HepG2 (cell line): ENCODE data around the gene PFDN1. TPM values are rescaled to one million over a fixed set of nuclear protein-coding genes. Genes with fewer than 3 reads are reported as not detected.

Experiments used
- AHDC1 ChIP-seq: sonication (generic); formaldehyde crosslinking; IDR thresholded peaks from 2 replicates; pipeline ENCODE4 v1.5.1; 2020; ENCODE audit warnings: mild to moderate bottlenecking, missing genetic modification reagents, borderline replicate concordance
- ASH2L ChIP-seq: fragments of 300-600, 200-600 bp; sonication (generic); IDR thresholded peaks from 2 replicates; pipeline ENCODE4 v1.7.0; 2017; ENCODE audit warnings: low read depth, mild to moderate bottlenecking, moderate library complexity, mixed read lengths, low read length; ENCODE audit not compliant: insufficient read length
- ATF1 ChIP-seq: IDR thresholded peaks from 2 replicates; pipeline ENCODE4 v1.6.1; 2016; ENCODE audit warnings: mild to moderate bottlenecking, control low read depth
- BORCS8-MEF2B ChIP-seq: sonication (generic); formaldehyde crosslinking; IDR thresholded peaks from 2 replicates; pipeline ENCODE4 v1.8.0; 2022; ENCODE audit warnings: mild to moderate bottlenecking, missing genetic modification reagents
- CREM ChIP-seq, 2 experiments: sonication (generic) in 1 of 2; formaldehyde crosslinking in 1 of 2; IDR thresholded peaks; 2 replicates each; pipeline versions ENCODE4 v1.4.0 to v1.6.1; 2016 to 2020; ENCODE audit warnings: antibody characterized with exemption in 1 of 2, mild to moderate bottlenecking in 1 of 2, missing genetic modification reagents in 1 of 2
- HMGXB3 ChIP-seq: sonication (generic); formaldehyde crosslinking; IDR thresholded peaks from 2 replicates; pipeline ENCODE4 v1.4.0; 2020; ENCODE audit warnings: missing genetic modification reagents, borderline replicate concordance
- HNF4A ChIP-seq: sonication (generic); formaldehyde crosslinking; IDR thresholded peaks from 2 replicates; pipeline ENCODE4 v1.4.0; 2020; ENCODE audit warnings: missing genetic modification reagents
- IKZF4 ChIP-seq: sonication (generic); formaldehyde crosslinking; IDR thresholded peaks from 2 replicates; pipeline ENCODE4 v1.5.1; 2020; ENCODE audit warnings: borderline replicate concordance, mild to moderate bottlenecking, low read depth, missing genetic modification reagents; ENCODE audit errors: not compliant biosample characterization
- NPAS2 ChIP-seq: sonication (generic); formaldehyde crosslinking; IDR thresholded peaks from 2 replicates; pipeline ENCODE4 v1.8.0; 2022; ENCODE audit warnings: mild to moderate bottlenecking, missing genetic modification reagents, borderline replicate concordance
- SIX4 ChIP-seq: sonication (generic); formaldehyde crosslinking; IDR thresholded peaks from 2 replicates; pipeline ENCODE4 v1.4.0; 2020; ENCODE audit warnings: missing genetic modification reagents
- SNAI1 ChIP-seq: sonication (generic); formaldehyde crosslinking; IDR thresholded peaks from 2 replicates; pipeline ENCODE4 v1.5.0; 2020; ENCODE audit warnings: mild to moderate bottlenecking, missing genetic modification reagents, borderline replicate concordance
- TBX2 ChIP-seq: sonication (generic); formaldehyde crosslinking; IDR thresholded peaks from 2 replicates; pipeline ENCODE4 v1.5.0; 2020; ENCODE audit warnings: missing genetic modification reagents, mild to moderate bottlenecking, borderline replicate concordance
- ZKSCAN5 ChIP-seq: sonication (generic); formaldehyde crosslinking; IDR thresholded peaks from 2 replicates; pipeline ENCODE4 v1.5.1; 2020; ENCODE audit warnings: mild to moderate bottlenecking, missing genetic modification reagents
- ZNF101 ChIP-seq: sonication (generic); formaldehyde crosslinking; IDR thresholded peaks from 2 replicates; pipeline ENCODE4 v1.4.0; 2020; ENCODE audit warnings: mild to moderate bottlenecking, low read depth, missing genetic modification reagents, borderline replicate concordance
- ZNF652 ChIP-seq: IDR thresholded peaks from 2 replicates; pipeline ENCODE4 v1.6.1; 2016; ENCODE audit warnings: low read depth, borderline replicate concordance
- ZNF773 ChIP-seq: sonication (generic); formaldehyde crosslinking; IDR thresholded peaks from 2 replicates; pipeline ENCODE4 v1.4.0; 2020; ENCODE audit warnings: missing genetic modification reagents, borderline replicate concordance
- polyA plus RNA-seq, 8 experiments: library from polyadenylated mRNA; depleted of rRNA in 3 of 8; stranded (reverse) in 7 of 8; unstranded in 1 of 8; fragments of >200 nt; fragmentation: Illumina TruSeq in 4 of 8; extraction: Trizol in 4 of 8; gene quantifications; 2 replicates each; pipeline versions ENCODE4 v1.2.1 to v1.2.3, GENCODE V29; 2011 to 2016; ENCODE audit warnings: low read depth in 4 of 8, missing spikeins in 1 of 8, mixed read lengths in 1 of 8; ENCODE audit not compliant: insufficient read depth in 1 of 8
- total RNA-seq, 5 experiments: library from RNA; depleted of rRNA; stranded (reverse); fragments of >200 nt; fragmentation: Illumina TruSeq; extraction: Trizol; gene quantifications; 2 replicates each; pipeline ENCODE4 v1.2.3, GENCODE V29; 2016; ENCODE audit warnings: low read depth in 1 of 5

The PFDN1 gene
- total and polyA plus RNA-seq, 2 of the 13 experiments (the other 11 are each of a cell fraction or from before 2014, with no cell fraction given): 67.2 to 70.8 TPM

- peak; percentile 42 for TF ChIP-seq HNF4A (CRISPR knock-in tag)
- TF ChIP-seq HMGXB3 (CRISPR knock-in tag): no peak
- no peak for TF ChIP-seq ZNF652 (CRISPR knock-in tag)
- TF ChIP-seq TBX2: peak; percentile 17; the same call in 1 of the 2 replicates
- TF ChIP-seq AHDC1 (CRISPR knock-in tag): 0 out of 2 replicates have a peak, but pooled peaks have one; percentile 55
- peak; percentile 95 for TF ChIP-seq ASH2L
- no peak for TF ChIP-seq ZNF101 (CRISPR knock-in tag)
- peak; percentile 80 for TF ChIP-seq CREM (IDR thresholded peaks at IDR 0.05)
- no peak for TF ChIP-seq CREM (CRISPR knock-in tag; IDR thresholded peaks at IDR 0.05)
- TF ChIP-seq IKZF4: no peak
- 0 out of 2 replicates have a peak, but pooled peaks have one; percentile 13 for TF ChIP-seq ATF1 (CRISPR knock-in tag)
- no peak for TF ChIP-seq ZNF773 (CRISPR knock-in tag)
- TF ChIP-seq BORCS8-MEF2B (CRISPR knock-in tag): no peak
- no peak for TF ChIP-seq ZKSCAN5 (CRISPR knock-in tag)
- TF ChIP-seq NPAS2 (CRISPR knock-in tag): no peak
- TF ChIP-seq SIX4 (CRISPR knock-in tag): no peak
- no peak for TF ChIP-seq SNAI1 (CRISPR knock-in tag)
Observed at GRCh38 chr5:140293091-140293848, 9.6 kb downstream of the PFDN1 start (continued).
